Measurements from ENCODE around the gene CDKAL1. TPM values are rescaled to one million over a fixed set of nuclear protein-coding genes. Genes with fewer than 3 reads are reported as not detected.

The CDKAL1 gene
- total and polyA plus RNA-seq, 10 of the 15 experiments (the other 5 are each of a cell fraction or from before 2014, with no cell fraction given) = 10.7 to 26.9 (median 17.3) TPM

DNA sequence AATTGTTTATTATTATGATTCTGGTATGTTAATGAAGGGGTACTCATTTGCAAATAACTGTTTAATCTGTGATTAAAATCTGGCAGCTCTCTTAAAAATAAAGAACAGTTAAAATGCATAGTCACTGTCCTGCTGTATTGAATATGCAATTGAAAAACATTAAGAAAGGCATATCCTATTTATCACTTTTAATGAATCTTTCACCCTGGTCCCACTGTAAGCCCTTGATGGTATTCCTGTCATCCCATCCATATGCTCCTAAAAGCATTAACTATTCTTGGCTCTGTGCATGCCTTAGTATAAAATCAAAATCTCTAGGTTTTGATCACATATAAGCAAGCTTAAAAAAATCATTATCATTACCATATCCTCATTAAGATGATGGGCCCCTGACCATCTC, 648.3 kb downstream of the CDKAL1 start:
- TF ChIP-seq, protein P1, sequence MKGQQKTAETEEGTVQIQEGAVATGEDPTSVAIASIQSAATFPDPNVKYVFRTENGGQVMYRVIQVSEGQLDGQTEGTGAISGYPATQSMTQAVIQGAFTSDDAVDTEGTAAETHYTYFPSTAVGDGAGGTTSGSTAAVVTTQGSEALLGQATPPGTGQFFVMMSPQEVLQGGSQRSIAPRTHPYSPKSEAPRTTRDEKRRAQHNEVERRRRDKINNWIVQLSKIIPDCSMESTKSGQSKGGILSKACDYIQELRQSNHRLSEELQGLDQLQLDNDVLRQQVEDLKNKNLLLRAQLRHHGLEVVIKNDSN (IDR thresholded peaks at IDR 0.05; ENCODE audit: borderline replicate concordance, extremely low read length, insufficient read depth, low read depth, low read length) = no peak
- TF ChIP-seq SUPT20H (IDR thresholded peaks at IDR 0.05; ENCODE audit: borderline replicate concordance, control insufficient read depth, low read depth, low read length) = no peak
- TF ChIP-seq HDAC2 (IDR thresholded peaks at IDR 0.05) = no peak
- no peak for TF ChIP-seq TBL1XR1 (IDR thresholded peaks at IDR 0.05; ENCODE audit: low read depth, low read length)
- no peak for TF ChIP-seq NFIC (IDR thresholded peaks at IDR 0.05; ENCODE audit: low read depth, low read length)
- TF ChIP-seq, protein P2, sequence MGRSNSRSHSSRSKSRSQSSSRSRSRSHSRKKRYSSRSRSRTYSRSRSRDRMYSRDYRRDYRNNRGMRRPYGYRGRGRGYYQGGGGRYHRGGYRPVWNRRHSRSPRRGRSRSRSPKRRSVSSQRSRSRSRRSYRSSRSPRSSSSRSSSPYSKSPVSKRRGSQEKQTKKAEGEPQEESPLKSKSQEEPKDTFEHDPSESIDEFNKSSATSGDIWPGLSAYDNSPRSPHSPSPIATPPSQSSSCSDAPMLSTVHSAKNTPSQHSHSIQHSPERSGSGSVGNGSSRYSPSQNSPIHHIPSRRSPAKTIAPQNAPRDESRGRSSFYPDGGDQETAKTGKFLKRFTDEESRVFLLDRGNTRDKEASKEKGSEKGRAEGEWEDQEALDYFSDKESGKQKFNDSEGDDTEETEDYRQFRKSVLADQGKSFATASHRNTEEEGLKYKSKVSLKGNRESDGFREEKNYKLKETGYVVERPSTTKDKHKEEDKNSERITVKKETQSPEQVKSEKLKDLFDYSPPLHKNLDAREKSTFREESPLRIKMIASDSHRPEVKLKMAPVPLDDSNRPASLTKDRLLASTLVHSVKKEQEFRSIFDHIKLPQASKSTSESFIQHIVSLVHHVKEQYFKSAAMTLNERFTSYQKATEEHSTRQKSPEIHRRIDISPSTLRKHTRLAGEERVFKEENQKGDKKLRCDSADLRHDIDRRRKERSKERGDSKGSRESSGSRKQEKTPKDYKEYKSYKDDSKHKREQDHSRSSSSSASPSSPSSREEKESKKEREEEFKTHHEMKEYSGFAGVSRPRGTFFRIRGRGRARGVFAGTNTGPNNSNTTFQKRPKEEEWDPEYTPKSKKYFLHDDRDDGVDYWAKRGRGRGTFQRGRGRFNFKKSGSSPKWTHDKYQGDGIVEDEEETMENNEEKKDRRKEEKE (IDR thresholded peaks at IDR 0.05) = no peak
- peaks cover 5% of the 10 kb centered on the region; the same call in 2 of the 3 replicates for H3K9me3 ChIP-seq (replicated peaks; ENCODE audit: control insufficient read depth, insufficient read depth, low read length)
- in situ Hi-C loops (cut with MboI) (loop anchor here (25.0 kb wide), 1 partner anchor 405 kb away; the partner anchor contains the start of gene SOX4), intact Hi-C loops (cut with micrococcal nuclease; ENCODE audit: unreplicated experiment) (loop anchor here (10.0 kb wide), 3 partner anchors 252 to 402 kb away; no protein-coding TSS in a partner anchor)
- no peak overlapping the region for H3K4me3 ChIP-seq
- DNase-seq (ENCODE audit: low read depth, low spot score) (no peak), ATAC-seq (no peak), FAIRE-seq (no peak)
- no peaks in the 10 kb centered on the region for H3K27me3 ChIP-seq (replicated peaks in 1 of 2; ENCODE audit: control insufficient read depth in 2 of 2, insufficient read depth in 2 of 2, low read length in 1 of 2)
- no peak overlapping the region for H2AFZ ChIP-seq (ENCODE audit: control insufficient read depth, low read depth, low read length)
- no peak overlapping the region for H3K27ac ChIP-seq (ENCODE audit: control insufficient read depth, insufficient read depth)
- H3K4me2 ChIP-seq (ENCODE audit: control insufficient read depth, insufficient read depth) = no peak overlapping the region
- ChIA-PET POLR2A (no interaction called here), RAD21 (ENCODE audit: unreplicated experiment) (interaction anchor here (0.8 to 1.1 kb wide), 4 partner anchors 18 to 178 kb away, joined by 3 to 5 read pairs (median 3); no protein-coding TSS in a partner anchor), CTCF (interaction anchor here (0.6 to 1.4 kb wide), 7 partner anchors 9 to 453 kb away, joined by 3 to 4 read pairs (median 3); no protein-coding TSS in a partner anchor), SMC1A (ENCODE audit: uncharacterized antibody, unreplicated experiment) (interaction anchor here (0.9 to 2.0 kb wide), 8 partner anchors 9 to 56 kb away, joined by 3 to 12 read pairs (median 4); no protein-coding TSS in a partner anchor)
- no peak overlapping the region for H3K9ac ChIP-seq (ENCODE audit: control insufficient read depth, insufficient read depth, low read length)
- BruUV-seq (replicated peaks) = no TSS peak
- no peaks in the 10 kb centered on the region for H4K20me1 ChIP-seq (ENCODE audit: control insufficient read depth, insufficient read depth)
- no peaks in the 10 kb centered on the region for H3K36me3 ChIP-seq (ENCODE audit: control insufficient read depth in 2 of 2, insufficient read depth in 2 of 2, low read length in 1 of 2)
- peaks cover 20% of the 10 kb centered on the region for H3K4me1 ChIP-seq (ENCODE audit: control insufficient read depth, insufficient read depth, low read length)
- H3K79me2 ChIP-seq (ENCODE audit: control insufficient read depth, insufficient read depth, low read length) = no peaks in the 10 kb centered on the region
